WTC11 (cell line): Measurements from ENCODE around the gene FOXG1. TPM values are rescaled to one million over a fixed set of nuclear protein-coding genes. Genes with fewer than 3 reads are reported as not detected.

ENCODE experiments used
- ATAC-seq: fragments of 200-7000 bp; cut with Tn5 transposase; 2 replicates; pipeline ENCODE4 v1.10.0; 2021; ENCODE audit warnings: mild to moderate bottlenecking, moderate library complexity
- CTCF ChIA-PET: fragments of 300-600 bp; sonication (Branson Sonifier 250); formaldehyde crosslinking; loops from one replicate; lab custom pipeline; 2021; ENCODE audit warnings: antibody characterized with exemption; lab: Charles Lee
- POLR2A ChIA-PET: fragments of 350-600 bp; sonication (Branson Sonifier 250); formaldehyde crosslinking; loops from one replicate; lab custom pipeline; 2021; ENCODE audit warnings: antibody characterized with exemption; lab: Charles Lee
- DNase-seq: peaks from one replicate; pipeline ENCODE4 v3.0.0; 2021; ENCODE audit warnings: low spot score
- H3K27ac Mint-ChIP-seq: 2 replicates; pipeline ENCODE4 v1.8.0; 2021; ENCODE audit warnings: mixed read lengths
- H3K27me3 Mint-ChIP-seq: 2 replicates; pipeline ENCODE4 v1.8.0; 2021; ENCODE audit warnings: low read depth, mild to moderate bottlenecking, moderate library complexity, mixed read lengths
- H3K36me3 Mint-ChIP-seq: 2 replicates; pipeline ENCODE4 v1.8.0; 2021; ENCODE audit warnings: mixed read lengths
- H3K4me1 Mint-ChIP-seq: 2 replicates; pipeline ENCODE4 v1.8.0; 2022; ENCODE audit warnings: mixed read lengths
- H3K4me3 Mint-ChIP-seq: 2 replicates; pipeline ENCODE4 v1.8.0; 2021; ENCODE audit warnings: mild to moderate bottlenecking, moderate library complexity, mixed read lengths
- H3K9me3 Mint-ChIP-seq: 2 replicates; pipeline ENCODE4 v1.8.0; 2021; ENCODE audit warnings: mixed read lengths
- AFF4 ChIP-seq: sonication (generic); formaldehyde crosslinking; IDR thresholded peaks from 2 replicates; pipeline ENCODE4 v1.8.1; 2023; ENCODE audit warnings: mild to moderate bottlenecking, missing genetic modification reagents, borderline replicate concordance
- AR ChIP-seq: fragments of 250-450 bp; sonication (Bioruptor Pico); IDR thresholded peaks from 2 replicates; pipeline ENCODE4 v1.9.0; 2021; ENCODE audit warnings: mild to moderate bottlenecking
- ATF1 ChIP-seq: sonication (generic); formaldehyde crosslinking; IDR thresholded peaks from 2 replicates; pipeline ENCODE4 v1.8.1; 2023; ENCODE audit warnings: mild to moderate bottlenecking, moderate library complexity, missing genetic modification reagents
- E2F1 ChIP-seq: sonication (generic); formaldehyde crosslinking; IDR thresholded peaks from 2 replicates; pipeline ENCODE4 v1.8.0; 2022; ENCODE audit warnings: mild to moderate bottlenecking, missing genetic modification reagents
- E2F5 ChIP-seq: sonication (generic); formaldehyde crosslinking; IDR thresholded peaks from 2 replicates; pipeline ENCODE4 v1.8.1; 2022; ENCODE audit warnings: mild to moderate bottlenecking, moderate library complexity, missing genetic modification reagents
- FOXK1 ChIP-seq: sonication (generic); formaldehyde crosslinking; IDR thresholded peaks from 2 replicates; pipeline ENCODE4 v1.8.0; 2022; ENCODE audit warnings: mild to moderate bottlenecking, moderate library complexity, missing genetic modification reagents
- FOXP4 ChIP-seq: sonication (generic); formaldehyde crosslinking; IDR thresholded peaks from 2 replicates; pipeline ENCODE4 v1.8.0; 2022; ENCODE audit warnings: mild to moderate bottlenecking, missing genetic modification reagents
- JUN ChIP-seq: sonication (generic); formaldehyde crosslinking; IDR thresholded peaks from 2 replicates; pipeline ENCODE4 v1.8.0; 2023; ENCODE audit warnings: mild to moderate bottlenecking, missing genetic modification reagents
- RELA ChIP-seq: sonication (generic); formaldehyde crosslinking; IDR thresholded peaks from 2 replicates; pipeline ENCODE4 v1.8.1; 2022; ENCODE audit warnings: missing genetic modification reagents, mild to moderate bottlenecking, borderline replicate concordance
- SMAD3 ChIP-seq: sonication (generic); formaldehyde crosslinking; IDR thresholded peaks from 2 replicates; pipeline ENCODE4 v1.8.0; 2022; ENCODE audit warnings: missing genetic modification reagents, mild to moderate bottlenecking, borderline replicate concordance
- STAT6 ChIP-seq: sonication (generic); formaldehyde crosslinking; conservative IDR thresholded peaks from 2 replicates; pipeline ENCODE4 v1.8.1; 2023; ENCODE audit warnings: mild to moderate bottlenecking, low read depth, missing genetic modification reagents, moderate library complexity
- USF1 ChIP-seq: sonication (generic); formaldehyde crosslinking; IDR thresholded peaks from 2 replicates; pipeline ENCODE4 v1.8.0; 2022; ENCODE audit warnings: mild to moderate bottlenecking, missing genetic modification reagents
- ZNF138 ChIP-seq: sonication (generic); formaldehyde crosslinking; conservative IDR thresholded peaks from 2 replicates; pipeline ENCODE4 v1.8.1; 2022; ENCODE audit warnings: mild to moderate bottlenecking, moderate library complexity, missing genetic modification reagents
- ZSCAN18 ChIP-seq: fragments of 250-450 bp; sonication (Bioruptor Pico); IDR thresholded peaks from 2 replicates; pipeline ENCODE4 v2.1.2; 2022; ENCODE audit warnings: mild to moderate bottlenecking, moderate library complexity
- total RNA-seq: library from RNA; stranded (reverse); gene quantifications from 3 replicates; pipeline ENCODE4 v1.2.3, GENCODE V29; 2021

The FOXG1 gene
- total RNA-seq, 1 experiment from 2014 or later = 0.09 TPM

- TF ChIP-seq ZSCAN18 (no peak), AFF4 (no peak), JUN (CRISPR knock-in tag) (no peak), USF1 (CRISPR knock-in tag) (no peak)
Observed at GRCh38 chr14:28780843-28781820, 14.5 kb downstream of the FOXG1 start (continued).

GRCh38 chr14:28782301-28782700 is 15.7 kb downstream of the FOXG1 start:
- H3K4me1 Mint-ChIP-seq = peaks cover 46% of the 10 kb centered on the region
- ChIA-PET POLR2A (no interaction called here), CTCF (no interaction called here)
- DNase-seq (no peak), ATAC-seq (no peak)
- no peak for TF ChIP-seq FOXK1 (CRISPR knock-in tag)
- TF ChIP-seq RELA (CRISPR knock-in tag) = no peak
- H3K9me3 Mint-ChIP-seq = peaks cover 8% of the 10 kb centered on the region; the same call in 1 of the 2 replicates
- H3K27me3 Mint-ChIP-seq = peaks cover 100% of the 10 kb centered on the region
- H3K36me3 Mint-ChIP-seq = peaks cover 5% of the 10 kb centered on the region; the same call in 1 of the 2 replicates
- H3K27ac Mint-ChIP-seq = no peak overlapping the region
- H3K4me3 Mint-ChIP-seq = no peak overlapping the region

- H3K4me3 Mint-ChIP-seq = peak overlapping the region; percentile 75
- ATAC-seq = no peak
- DNase-seq = no peak
- CTCF ChIA-PET = interaction anchor here (1.2 kb wide), 1 partner anchor 9 kb away, joined by 4 read pairs; no protein-coding TSS in a partner anchor
- H3K9me3 Mint-ChIP-seq = peaks cover 8% of the 10 kb centered on the region; the same call in 1 of the 2 replicates
- POLR2A ChIA-PET = no interaction called here
- H3K27ac Mint-ChIP-seq = no peak overlapping the region
- H3K27me3 Mint-ChIP-seq = peaks cover 98% of the 10 kb centered on the region
- peaks cover 5% of the 10 kb centered on the region; the same call in 1 of the 2 replicates for H3K36me3 Mint-ChIP-seq
- peaks cover 41% of the 10 kb centered on the region for H3K4me1 Mint-ChIP-seq
- TF ChIP-seq ATF1 (CRISPR knock-in tag) (no peak), AR (CRISPR knock-in tag) (no peak), FOXP4 (no peak), E2F5 (CRISPR knock-in tag) (no peak), E2F1 (no peak), SMAD3 (no peak), ZNF138 (CRISPR knock-in tag) (no peak), STAT6 (CRISPR knock-in tag) (no peak)
Observed at GRCh38 chr14:28783664-28784063, 17.1 kb downstream of the FOXG1 start.
